ENCODE results near the gene ESYT2.

DNA sequence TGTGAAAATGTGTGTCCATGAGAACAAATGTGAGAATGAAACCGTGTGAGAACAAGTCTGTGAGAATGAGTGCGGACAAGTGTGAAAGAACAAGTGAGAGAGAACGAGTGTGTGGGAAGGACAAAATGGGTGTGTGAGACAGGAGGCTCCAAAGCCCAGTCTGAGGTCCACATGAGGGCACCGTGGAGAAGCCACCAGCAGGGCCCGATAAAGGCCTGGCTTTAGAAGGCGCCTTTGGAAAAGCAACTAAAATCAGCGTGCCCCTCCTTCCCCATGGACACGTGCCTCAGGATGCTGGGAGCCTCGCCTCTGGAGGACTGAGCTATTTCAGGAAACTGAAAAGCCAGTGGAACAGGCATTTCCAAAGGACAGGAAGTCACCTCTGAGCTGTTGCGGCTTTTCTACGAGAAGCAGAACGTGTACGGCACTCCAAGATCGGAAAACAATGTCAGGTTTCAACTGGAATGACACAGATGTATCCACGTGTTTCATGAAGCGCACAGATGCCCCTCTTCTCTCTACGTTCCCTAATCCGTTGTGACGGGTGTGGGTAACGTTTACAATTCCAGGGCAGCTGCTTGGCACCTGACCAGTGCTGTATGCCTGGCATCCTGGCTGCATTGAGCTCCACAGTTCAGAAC is 46.4 kb downstream of the ESYT2 start:
- no peak for TF ChIP-seq NR1H2 (CRISPR knock-in tag; IDR thresholded peaks at IDR 0.05)
- no peak for TF ChIP-seq EP400 (IDR thresholded peaks at IDR 0.05)
- TF ChIP-seq KLF6 (CRISPR knock-in tag; IDR thresholded peaks at IDR 0.05; ENCODE audit: borderline replicate concordance), result no peak
- TF ChIP-seq, protein P1, sequence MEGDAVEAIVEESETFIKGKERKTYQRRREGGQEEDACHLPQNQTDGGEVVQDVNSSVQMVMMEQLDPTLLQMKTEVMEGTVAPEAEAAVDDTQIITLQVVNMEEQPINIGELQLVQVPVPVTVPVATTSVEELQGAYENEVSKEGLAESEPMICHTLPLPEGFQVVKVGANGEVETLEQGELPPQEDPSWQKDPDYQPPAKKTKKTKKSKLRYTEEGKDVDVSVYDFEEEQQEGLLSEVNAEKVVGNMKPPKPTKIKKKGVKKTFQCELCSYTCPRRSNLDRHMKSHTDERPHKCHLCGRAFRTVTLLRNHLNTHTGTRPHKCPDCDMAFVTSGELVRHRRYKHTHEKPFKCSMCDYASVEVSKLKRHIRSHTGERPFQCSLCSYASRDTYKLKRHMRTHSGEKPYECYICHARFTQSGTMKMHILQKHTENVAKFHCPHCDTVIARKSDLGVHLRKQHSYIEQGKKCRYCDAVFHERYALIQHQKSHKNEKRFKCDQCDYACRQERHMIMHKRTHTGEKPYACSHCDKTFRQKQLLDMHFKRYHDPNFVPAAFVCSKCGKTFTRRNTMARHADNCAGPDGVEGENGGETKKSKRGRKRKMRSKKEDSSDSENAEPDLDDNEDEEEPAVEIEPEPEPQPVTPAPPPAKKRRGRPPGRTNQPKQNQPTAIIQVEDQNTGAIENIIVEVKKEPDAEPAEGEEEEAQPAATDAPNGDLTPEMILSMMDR (IDR thresholded peaks at IDR 0.05 in 2 of 3, conservative IDR thresholded peaks at IDR 0.05 in 1 of 3; ENCODE audit: insufficient read depth in 2 of 3, low read depth in 1 of 3, low read length in 3 of 3), result peak; percentile 27 to 34 (median 33); a peak in 3 of 6 replicates
- no peak for TF ChIP-seq CHD4 (IDR thresholded peaks at IDR 0.05; ENCODE audit: insufficient read depth, insufficient replicate concordance, low read depth, low read length, poor library complexity, severe bottlenecking)
- no peak for TF ChIP-seq YY1 (IDR thresholded peaks at IDR 0.05; ENCODE audit: borderline replicate concordance in 1 of 3, control insufficient read depth in 1 of 3, extremely low read depth in 1 of 3, insufficient read depth in 3 of 3, insufficient read length in 1 of 3, insufficient replicate concordance in 2 of 3, low read depth in 1 of 3, low read length in 2 of 3)
- TF ChIP-seq, protein P2, sequence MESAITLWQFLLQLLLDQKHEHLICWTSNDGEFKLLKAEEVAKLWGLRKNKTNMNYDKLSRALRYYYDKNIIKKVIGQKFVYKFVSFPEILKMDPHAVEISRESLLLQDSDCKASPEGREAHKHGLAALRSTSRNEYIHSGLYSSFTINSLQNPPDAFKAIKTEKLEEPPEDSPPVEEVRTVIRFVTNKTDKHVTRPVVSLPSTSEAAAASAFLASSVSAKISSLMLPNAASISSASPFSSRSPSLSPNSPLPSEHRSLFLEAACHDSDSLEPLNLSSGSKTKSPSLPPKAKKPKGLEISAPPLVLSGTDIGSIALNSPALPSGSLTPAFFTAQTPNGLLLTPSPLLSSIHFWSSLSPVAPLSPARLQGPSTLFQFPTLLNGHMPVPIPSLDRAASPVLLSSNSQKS (CRISPR knock-in tag; IDR thresholded peaks at IDR 0.05), result no peak
- TF ChIP-seq GABPA (tag; conservative IDR thresholded peaks at IDR 0.05; ENCODE audit: low read depth), result no peak
- no peak for TF ChIP-seq CEBPB (tag; IDR thresholded peaks at IDR 0.05)

Measured in K562 (cell line).